Measurements from ENCODE around the gene TEKT4. TPM values are rescaled to one million over a fixed set of nuclear protein-coding genes. Genes with fewer than 3 reads are reported as not detected.

The TEKT4 gene
- total and polyA plus RNA-seq, 2 of the 13 experiments (the other 11 are each of a cell fraction or from before 2014, with no cell fraction given) = not detected

GRCh38 chr2:94923196-94923595 is 52.0 kb downstream of the TEKT4 start:
- no peak for DNase-seq (ENCODE audit: low spot score)
- no peaks in the 10 kb centered on the region for H3K4me1 ChIP-seq (ENCODE audit: insufficient read depth, low read length)
- no TSS peak for BruUV-seq (replicated peaks)
- no peaks in the 10 kb centered on the region for H4K20me1 ChIP-seq (ENCODE audit: insufficient read depth, low read length)
- H3K27ac ChIP-seq (ENCODE audit: extremely low read length, insufficient read depth, low read length) = no peak overlapping the region
- in situ Hi-C loops (cut with HindIII; ENCODE audit: extremely low pct_ligation_motif_present, low pct_unique_long_range_greater_than_20kb) = no loop called here
- no peak for TF ChIP-seq ZNF280B (CRISPR knock-in tag; IDR thresholded peaks at IDR 0.05; ENCODE audit: borderline replicate concordance)
- no peak for TF ChIP-seq ZNF777 (CRISPR knock-in tag; IDR thresholded peaks at IDR 0.05)
- TF ChIP-seq NFRKB (IDR thresholded peaks at IDR 0.05) = no peak
- TF ChIP-seq ZFP90 (CRISPR knock-in tag; IDR thresholded peaks at IDR 0.05; ENCODE audit: borderline replicate concordance) = no peak
- no peak for TF ChIP-seq PCBP2 (optimal IDR thresholded peaks at IDR 0.05; ENCODE audit: low read depth, low read length, poor library complexity, severe bottlenecking)
- TF ChIP-seq ZNF143 (CRISPR knock-in tag; IDR thresholded peaks at IDR 0.05) = no peak
- no peak for TF ChIP-seq MED8 (CRISPR knock-in tag; IDR thresholded peaks at IDR 0.05; ENCODE audit: insufficient replicate concordance)
- no peak for TF ChIP-seq ZNF773 (CRISPR knock-in tag; IDR thresholded peaks at IDR 0.05; ENCODE audit: borderline replicate concordance)
- no peak for TF ChIP-seq ZNF432 (CRISPR knock-in tag; IDR thresholded peaks at IDR 0.05; ENCODE audit: borderline replicate concordance)
- no peak for TF ChIP-seq ZNF335 (CRISPR knock-in tag; IDR thresholded peaks at IDR 0.05)
- no peak for TF ChIP-seq CCAR2 (optimal IDR thresholded peaks at IDR 0.05; ENCODE audit: low read depth, low read length)
- TF ChIP-seq CAMTA2 (CRISPR knock-in tag; IDR thresholded peaks at IDR 0.05; ENCODE audit: borderline replicate concordance) = no peak
- no peak for TF ChIP-seq ZNF235 (CRISPR knock-in tag; IDR thresholded peaks at IDR 0.05; ENCODE audit: borderline replicate concordance)
- no peak for TF ChIP-seq NBN (conservative IDR thresholded peaks at IDR 0.05)
- TF ChIP-seq MEIS1 (CRISPR knock-in tag; IDR thresholded peaks at IDR 0.05; ENCODE audit: borderline replicate concordance) = no peak
- no peak for TF ChIP-seq MTA3 (CRISPR knock-in tag; IDR thresholded peaks at IDR 0.05)
- TF ChIP-seq NR2F6 (IDR thresholded peaks at IDR 0.05) = no peak
- TF ChIP-seq NR2F6 (CRISPR knock-in tag; IDR thresholded peaks at IDR 0.05) = no peak
- TF ChIP-seq ZBTB7B (CRISPR knock-in tag; IDR thresholded peaks at IDR 0.05) = no peak
- intact Hi-C loops (cut with micrococcal nuclease; ENCODE audit: unreplicated experiment) = no loop called here
- no peak overlapping the region for H3K4me2 ChIP-seq (ENCODE audit: low read depth, low read length)
- no peak for ATAC-seq
- no peak overlapping the region for H2AFZ ChIP-seq (ENCODE audit: low read length)
- no peaks in the 10 kb centered on the region for H3K79me2 ChIP-seq (ENCODE audit: insufficient read depth, low read length)
- no peaks in the 10 kb centered on the region for H3K9me3 ChIP-seq (ENCODE audit: low read length)
- ChIA-PET POLR2A (no interaction called here), CTCF (ENCODE audit: low intra/inter-chr PET ratio, low total read pairs) (no interaction called here)
- H3K4me3 ChIP-seq (replicated peaks in 1 of 3; ENCODE audit: insufficient read depth in 1 of 3, low read depth in 2 of 3, low read length in 3 of 3) = no peak overlapping the region
- no peak for FAIRE-seq
- H3K36me3 ChIP-seq (replicated peaks in 1 of 2; ENCODE audit: control insufficient read depth in 1 of 2, insufficient read depth in 2 of 2, low read length in 2 of 2) = no peaks in the 10 kb centered on the region
- peaks cover 0 to 27% of the 10 kb centered on the region in 2 experiments; a peak in 3 of 5 replicates for H3K27me3 ChIP-seq (ENCODE audit: control insufficient read depth in 1 of 2, insufficient read depth in 2 of 2, low read length in 2 of 2)
- no peak overlapping the region for H3K9ac ChIP-seq (ENCODE audit: insufficient read depth, low read depth, low read length)
- 12% methylated on average over 11 of the region's 11 CpGs for WGBS (ENCODE audit: low lambda C conversion rate)

All from HepG2 (cell line).